Lower leg skin (tissue), 4 donors: ENCODE measurements around the gene HMG20A. TPM values are rescaled to one million over a fixed set of nuclear protein-coding genes. Genes with fewer than 3 reads are reported as not detected.

Experiments used
- DNase-seq, 2 donors: peaks; one replicate each; pipeline ENCODE4 v3.0.0-alpha.2; 2019; ENCODE audit warnings: low spot score in 2 of 2
- H3K4me3 ChIP-seq: fragments of 200-600 bp; sonication (generic); 2 replicates; pipeline ENCODE4 v1.5.1; 2017; ENCODE audit warnings: mild to moderate bottlenecking, low read depth; ENCODE audit not compliant: poor library complexity, severe bottlenecking
- CTCF ChIP-seq, 3 donors: fragments of 450-650 bp; IDR thresholded peaks; one replicate each; pipeline ENCODE4 v1.5.1; 2016; ENCODE audit warnings: antibody characterized with exemption in 3 of 3, mild to moderate bottlenecking in 3 of 3, moderate library complexity in 2 of 3
- POLR2A ChIP-seq, 2 donors: fragments of 450-650 bp; IDR thresholded peaks; one replicate each; pipeline ENCODE4 v1.6.1; 2016 to 2017; ENCODE audit warnings: antibody characterized with exemption in 2 of 2, mild to moderate bottlenecking in 1 of 2, moderate library complexity in 1 of 2
- WGBS, 2 donors: methylation state at CpG; one replicate each; pipeline ENCODE4 v1.1.5; 2018; 5-methylcytosine and 5-hydroxymethylcytosine counted together
- intact Hi-C: fragments of 100-400 bp; cut with DNase I; formaldehyde crosslinking; loops from one replicate; pipeline ENCODE4 v1.15.0; 2023; ENCODE audit warnings: low total_unique reads
- total RNA-seq, 4 donors: library from RNA; depleted of rRNA; stranded (reverse); fragments of >200 nt; gene quantifications; one replicate each; pipeline ENCODE4 v1.1.0, GENCODE V29; 2016

The HMG20A gene
- total RNA-seq, 4 donors from 2014 or later: 16.8 to 28.1 (median 22.5) TPM

GRCh38 chr15:77525400-77525811 lies 104.7 kb downstream of the HMG20A start:
- intact Hi-C loops: no loop called here
- TF ChIP-seq CTCF (IDR thresholded peaks at IDR 0.05) (no peak), POLR2A (IDR thresholded peaks at IDR 0.05) (no peak)
- 66 to 80% methylated on average over 5 to 6 of the region's 6 CpGs for WGBS, 2 donors
- no peak overlapping the region for H3K4me3 ChIP-seq
- DNase-seq: peak in 1 of 2 donors; percentile 40

- WGBS, 2 donors: 92 to 95% methylated on average over 11 of the region's 11 CpGs
- DNase-seq: no peak
- intact Hi-C loops: no loop called here
- TF ChIP-seq CTCF (IDR thresholded peaks at IDR 0.05): no peak
- no peak for TF ChIP-seq POLR2A (IDR thresholded peaks at IDR 0.05)
- no peak overlapping the region for H3K4me3 ChIP-seq
Observed at GRCh38 chr15:77525907-77526594, 105.4 kb downstream of the HMG20A start.

- intact Hi-C loops: no loop called here
- TF ChIP-seq CTCF (IDR thresholded peaks at IDR 0.05) (no peak), POLR2A (IDR thresholded peaks at IDR 0.05) (no peak)
- no peak overlapping the region for H3K4me3 ChIP-seq
- WGBS, 2 donors: 74 to 82% methylated on average over 11 to 14 of the region's 14 CpGs
- DNase-seq: peak in 1 of 2 donors; percentile 69
Observed at GRCh38 chr15:77526595-77527163, 106.0 kb downstream of the HMG20A start.

GRCh38 chr15:77527164-77527778 lies 106.6 kb downstream of the HMG20A start:
- DNase-seq: no peak
- TF ChIP-seq POLR2A (IDR thresholded peaks at IDR 0.05): no peak
- TF ChIP-seq CTCF (IDR thresholded peaks at IDR 0.05): no peak
- H3K4me3 ChIP-seq: no peak overlapping the region
- intact Hi-C loops: no loop called here
- WGBS, 2 donors: 53 to 55% methylated on average over 11 to 14 of the region's 15 CpGs

GRCh38 chr15:77527831-77528231 lies 107.1 kb downstream of the HMG20A start:
- H3K4me3 ChIP-seq: no peak overlapping the region
- WGBS, 2 donors: 83 to 85% methylated on average over 6 of the region's 6 CpGs
- TF ChIP-seq POLR2A (IDR thresholded peaks at IDR 0.05): no peak
- no peak for TF ChIP-seq CTCF (IDR thresholded peaks at IDR 0.05)
- intact Hi-C loops: no loop called here
- no peak for DNase-seq
